Panc1 (cell line): Measurements from ENCODE around the gene CNOT6L. TPM values are rescaled to one million over a fixed set of nuclear protein-coding genes. Genes with fewer than 3 reads are reported as not detected.
"Not testable (repeated sequence)": the region's sequence is repeated elsewhere in the genome, so short reads cannot be mapped to it uniquely, and the experiment has no call there.

Experiments used
- ATAC-seq: fragments of 200-7000 bp; cut with Tn5 transposase; 2 replicates; pipeline ENCODE4 v1.9.1; 2020; ENCODE audit warnings: mild to moderate bottlenecking, moderate library complexity
- BruUV-seq: library from RNA; stranded (reverse); fragments of 400-500 nt; replicated peaks from 2 replicates; lab custom pipeline; 2021; lab: Mats Ljungman, UMichigan
- CTCF ChIA-PET: fragments of 300-600 bp; sonication (Branson Sonifier 250); formaldehyde crosslinking; loops from one replicate; lab custom pipeline; 2022; ENCODE audit warnings: antibody characterized with exemption; lab: Charles Lee
- POLR2A ChIA-PET: fragments of 300-600 bp; sonication (Branson Sonifier 250); formaldehyde crosslinking; loops from one replicate; lab custom pipeline; 2022; ENCODE audit warnings: antibody characterized with exemption; lab: Charles Lee
- DNase-seq: peaks from one replicate; pipeline ENCODE4 v3.0.0-alpha.2; 2010; ENCODE audit warnings: low read depth, low spot score
- H3K27ac ChIP-seq: 2 replicates; pipeline ENCODE4 v1.5.1; 2011; ENCODE audit warnings: mild to moderate bottlenecking, low read length, inconsistent platforms
- H3K27me3 ChIP-seq: fragments of 200-500 bp; sonication (Bioruptor generic); 2 replicates; pipeline ENCODE4 v1.6.0; 2014; ENCODE audit warnings: low read length, inconsistent platforms; ENCODE audit not compliant: control insufficient read depth, insufficient read depth
- H3K36me3 ChIP-seq: fragments of 200-500 bp; sonication (Bioruptor generic); 2 replicates; pipeline ENCODE4 v1.5.1; 2014; ENCODE audit warnings: inconsistent platforms, mild to moderate bottlenecking, low read length, moderate library complexity; ENCODE audit not compliant: control insufficient read depth, insufficient read depth
- H3K4me1 ChIP-seq: 2 replicates; pipeline ENCODE4 v1.5.1; 2011; ENCODE audit warnings: inconsistent platforms, mild to moderate bottlenecking, low read length, moderate library complexity; ENCODE audit not compliant: control insufficient read depth, insufficient read depth
- H3K4me3 ChIP-seq, 2 experiments: 2 replicates each; pipeline ENCODE4 v1.5.1; 2011 to 2012; ENCODE audit warnings: low read depth in 2 of 2, low read length in 2 of 2, mild to moderate bottlenecking in 2 of 2, inconsistent platforms in 1 of 2, moderate library complexity in 1 of 2
- H3K9me3 ChIP-seq: fragments of 200-500 bp; sonication (Bioruptor generic); 2 replicates; pipeline ENCODE4 v1.5.1; 2014; ENCODE audit warnings: low read depth, mild to moderate bottlenecking, inconsistent platforms, low read length, moderate library complexity; ENCODE audit not compliant: control insufficient read depth, insufficient read depth
- POLR2AphosphoS5 ChIP-seq: IDR thresholded peaks from 2 replicates; pipeline ENCODE4 v1.6.1; 2012; ENCODE audit warnings: mild to moderate bottlenecking, low read depth, low read length, moderate library complexity
- SIN3A ChIP-seq: IDR thresholded peaks from 2 replicates; pipeline ENCODE4 v1.6.1; 2012; ENCODE audit warnings: low read depth, mild to moderate bottlenecking, low read length, moderate library complexity, borderline replicate concordance; ENCODE audit not compliant: insufficient read depth
- TCF7L2 ChIP-seq: IDR thresholded peaks from 2 replicates; pipeline ENCODE4 v1.6.1; 2011; ENCODE audit warnings: mild to moderate bottlenecking, low read depth, low read length, inconsistent platforms
- in situ Hi-C: cut with HindIII; loops from 2 replicates; pipeline ENCODE4 v1.10.0; 2016; ENCODE audit warnings: low sequenced_read_pairs, low pct_unique_long_range_greater_than_20kb
- intact Hi-C: fragments of 100-400 bp; cut with micrococcal nuclease; formaldehyde crosslinking; loops from one replicate; pipeline ENCODE4 v1.10.0; 2022; ENCODE audit not compliant: unreplicated experiment
- total RNA-seq: library from RNA; stranded (reverse); gene quantifications from one replicate; pipeline ENCODE4 v1.2.1, GENCODE V29; 2021; ENCODE audit not compliant: unreplicated experiment
- TF ChIP-seq, protein P1 (sequence below), 2 experiments: IDR thresholded peaks; 2 replicates each; pipeline ENCODE4 v1.6.1; 2011 to 2012; ENCODE audit warnings: low read depth in 2 of 2, control low read depth in 1 of 2, low read length in 1 of 2, mild to moderate bottlenecking in 1 of 2, moderate library complexity in 1 of 2; ENCODE audit not compliant: insufficient read depth in 1 of 2
- TF ChIP-seq, protein P2 (sequence below): fragments of 450-650 bp; IDR thresholded peaks from 2 replicates; pipeline ENCODE4 v1.5.1; 2017; ENCODE audit warnings: mild to moderate bottlenecking

Gene CNOT6L
- total RNA-seq, 1 experiment from 2014 or later, result 18.3 TPM

DNA sequence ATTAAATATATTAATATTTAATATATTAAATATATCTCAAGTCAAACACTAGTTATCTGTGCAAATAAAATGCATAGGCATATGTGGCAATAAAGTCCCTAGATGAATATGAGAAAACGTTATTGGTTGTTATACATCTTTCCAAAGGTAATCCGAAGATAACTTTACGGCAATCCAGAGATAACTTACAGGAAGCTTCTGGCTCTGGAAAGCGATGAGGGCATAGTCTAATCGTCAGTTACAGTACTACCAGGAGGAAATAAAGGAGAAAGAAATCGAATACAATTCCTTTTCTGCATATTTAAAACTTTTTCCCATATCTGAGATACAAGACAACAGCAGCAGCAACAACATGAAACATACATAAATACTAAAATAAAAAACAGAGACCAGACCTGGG lies 35.3 kb downstream of the CNOT6L start:
- intact Hi-C loops, result no loop called here
- Histone ChIP-seq H3K4me1 (no peaks in the 10 kb centered on the region), H3K4me3 (no peak overlapping the region), H3K27ac (no peak overlapping the region), H3K36me3 (no peaks in the 10 kb centered on the region), H3K27me3 (no peaks in the 10 kb centered on the region), H3K9me3 (no peaks in the 10 kb centered on the region)
- ChIA-PET CTCF (no interaction called here), POLR2A (no interaction called here)
- no peak for ATAC-seq
- in situ Hi-C loops, result no loop called here
- TF ChIP-seq TCF7L2, result no peak
- TF ChIP-seq, protein P1, sequence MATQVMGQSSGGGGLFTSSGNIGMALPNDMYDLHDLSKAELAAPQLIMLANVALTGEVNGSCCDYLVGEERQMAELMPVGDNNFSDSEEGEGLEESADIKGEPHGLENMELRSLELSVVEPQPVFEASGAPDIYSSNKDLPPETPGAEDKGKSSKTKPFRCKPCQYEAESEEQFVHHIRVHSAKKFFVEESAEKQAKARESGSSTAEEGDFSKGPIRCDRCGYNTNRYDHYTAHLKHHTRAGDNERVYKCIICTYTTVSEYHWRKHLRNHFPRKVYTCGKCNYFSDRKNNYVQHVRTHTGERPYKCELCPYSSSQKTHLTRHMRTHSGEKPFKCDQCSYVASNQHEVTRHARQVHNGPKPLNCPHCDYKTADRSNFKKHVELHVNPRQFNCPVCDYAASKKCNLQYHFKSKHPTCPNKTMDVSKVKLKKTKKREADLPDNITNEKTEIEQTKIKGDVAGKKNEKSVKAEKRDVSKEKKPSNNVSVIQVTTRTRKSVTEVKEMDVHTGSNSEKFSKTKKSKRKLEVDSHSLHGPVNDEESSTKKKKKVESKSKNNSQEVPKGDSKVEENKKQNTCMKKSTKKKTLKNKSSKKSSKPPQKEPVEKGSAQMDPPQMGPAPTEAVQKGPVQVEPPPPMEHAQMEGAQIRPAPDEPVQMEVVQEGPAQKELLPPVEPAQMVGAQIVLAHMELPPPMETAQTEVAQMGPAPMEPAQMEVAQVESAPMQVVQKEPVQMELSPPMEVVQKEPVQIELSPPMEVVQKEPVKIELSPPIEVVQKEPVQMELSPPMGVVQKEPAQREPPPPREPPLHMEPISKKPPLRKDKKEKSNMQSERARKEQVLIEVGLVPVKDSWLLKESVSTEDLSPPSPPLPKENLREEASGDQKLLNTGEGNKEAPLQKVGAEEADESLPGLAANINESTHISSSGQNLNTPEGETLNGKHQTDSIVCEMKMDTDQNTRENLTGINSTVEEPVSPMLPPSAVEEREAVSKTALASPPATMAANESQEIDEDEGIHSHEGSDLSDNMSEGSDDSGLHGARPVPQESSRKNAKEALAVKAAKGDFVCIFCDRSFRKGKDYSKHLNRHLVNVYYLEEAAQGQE (IDR thresholded peaks at IDR 0.05; ENCODE audit: insufficient read depth in 1 of 2, low read depth in 2 of 2, low read length in 1 of 2), result no peak
- TF ChIP-seq, protein P2, sequence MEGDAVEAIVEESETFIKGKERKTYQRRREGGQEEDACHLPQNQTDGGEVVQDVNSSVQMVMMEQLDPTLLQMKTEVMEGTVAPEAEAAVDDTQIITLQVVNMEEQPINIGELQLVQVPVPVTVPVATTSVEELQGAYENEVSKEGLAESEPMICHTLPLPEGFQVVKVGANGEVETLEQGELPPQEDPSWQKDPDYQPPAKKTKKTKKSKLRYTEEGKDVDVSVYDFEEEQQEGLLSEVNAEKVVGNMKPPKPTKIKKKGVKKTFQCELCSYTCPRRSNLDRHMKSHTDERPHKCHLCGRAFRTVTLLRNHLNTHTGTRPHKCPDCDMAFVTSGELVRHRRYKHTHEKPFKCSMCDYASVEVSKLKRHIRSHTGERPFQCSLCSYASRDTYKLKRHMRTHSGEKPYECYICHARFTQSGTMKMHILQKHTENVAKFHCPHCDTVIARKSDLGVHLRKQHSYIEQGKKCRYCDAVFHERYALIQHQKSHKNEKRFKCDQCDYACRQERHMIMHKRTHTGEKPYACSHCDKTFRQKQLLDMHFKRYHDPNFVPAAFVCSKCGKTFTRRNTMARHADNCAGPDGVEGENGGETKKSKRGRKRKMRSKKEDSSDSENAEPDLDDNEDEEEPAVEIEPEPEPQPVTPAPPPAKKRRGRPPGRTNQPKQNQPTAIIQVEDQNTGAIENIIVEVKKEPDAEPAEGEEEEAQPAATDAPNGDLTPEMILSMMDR, result no peak
- no peak for TF ChIP-seq SIN3A
- TF ChIP-seq POLR2AphosphoS5, result no peak
- no TSS peak for BruUV-seq
- DNase-seq, result no peak

DNA sequence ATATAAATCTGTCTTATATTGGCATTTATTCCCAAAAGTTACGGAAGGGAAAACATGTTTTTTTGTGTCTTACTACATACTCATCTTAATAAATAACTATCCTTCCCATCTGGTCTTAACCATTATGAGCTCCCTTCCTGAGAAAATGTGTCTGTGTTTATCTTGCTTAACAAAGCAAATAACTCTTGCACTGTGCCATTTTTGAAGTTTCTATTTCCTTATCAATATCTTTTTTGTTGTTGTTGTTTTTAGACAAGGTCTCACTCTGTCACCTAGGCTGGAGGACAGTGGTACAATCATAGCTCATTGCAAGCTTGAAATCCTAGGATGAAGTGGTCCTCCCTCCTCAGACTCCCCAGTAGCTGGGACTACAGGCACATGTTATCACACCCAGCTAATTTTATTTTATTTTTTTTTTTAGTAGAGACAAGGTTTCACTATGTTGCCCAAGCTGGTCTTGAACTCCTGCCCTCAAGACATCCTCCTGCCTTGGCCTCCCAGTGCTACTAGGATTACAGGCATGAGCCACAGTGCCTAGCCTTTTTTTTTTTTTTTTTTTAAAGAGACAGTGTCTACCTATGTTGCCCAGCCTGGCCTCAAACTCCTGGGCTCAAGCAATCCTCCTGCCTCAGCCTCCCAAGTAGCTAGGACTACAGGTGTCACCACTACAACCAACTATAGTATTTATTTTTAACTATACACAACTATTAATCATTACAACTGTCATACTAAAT lies 36.9 kb downstream of the CNOT6L start:
- Histone ChIP-seq H3K4me1 (no peaks in the 10 kb centered on the region; the same call in 1 of the 2 replicates), H3K27me3 (no peaks in the 10 kb centered on the region), H3K9me3 (no peaks in the 10 kb centered on the region), H3K27ac (no peak overlapping the region), H3K4me3 (no peak overlapping the region), H3K36me3 (no peaks in the 10 kb centered on the region)
- no peak for ATAC-seq
- ChIA-PET POLR2A (no interaction called here), CTCF (no interaction called here)
- DNase-seq, result no peak
- intact Hi-C loops, result no loop called here
- TF ChIP-seq, protein P2, result no peak
- TF ChIP-seq SIN3A (no peak), TCF7L2 (no peak), POLR2AphosphoS5 (no peak)
- TF ChIP-seq, protein P1 (IDR thresholded peaks at IDR 0.05; ENCODE audit: insufficient read depth in 1 of 2, low read depth in 2 of 2, low read length in 1 of 2), result no peak
- BruUV-seq, result no TSS peak
- in situ Hi-C loops, result no loop called here

DNA sequence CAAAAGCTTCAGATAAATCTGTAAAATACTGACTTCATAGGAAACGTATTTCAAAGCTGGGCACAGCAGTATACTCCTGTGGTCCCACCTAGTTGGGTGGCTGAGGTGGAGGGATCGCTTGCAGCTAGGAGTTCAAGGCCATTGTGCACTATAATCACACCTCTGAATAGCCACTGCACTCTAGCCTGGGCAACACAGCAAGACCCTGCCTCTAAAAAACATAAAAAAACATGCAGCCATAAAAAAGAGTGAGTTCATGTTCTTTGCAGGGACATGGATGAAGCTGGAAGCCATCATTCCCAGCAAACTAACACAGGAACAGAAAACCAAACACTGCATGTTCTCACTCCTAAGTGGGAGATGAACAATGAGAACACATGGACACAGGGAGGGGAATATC lies 38.4 kb downstream of the CNOT6L start:
- CTCF ChIA-PET, result interaction anchor here (0.9 kb wide), 1 partner anchor 26 kb away, joined by 3 read pairs; no protein-coding TSS in a partner anchor
- ATAC-seq, H3K36me3 ChIP-seq, BruUV-seq, POLR2A ChIA-PET, DNase-seq, intact Hi-C loops, H3K27ac ChIP-seq, H3K27me3 ChIP-seq, H3K4me1 ChIP-seq, H3K4me3 ChIP-seq, H3K9me3 ChIP-seq, in situ Hi-C loops: not testable (repeated sequence)
